Memory B cell (primary cell): ENCODE measurements around the gene UNC80.

Source experiments
- ATAC-seq: fragments of 150-1000 bp; cut with Tn5 transposase; 2 replicates; pipeline ENCODE4 v1.10.0; 2021; ENCODE audit warnings: low read depth, mild to moderate bottlenecking, moderate library complexity
- DNase-seq, 2 donors: peaks; one replicate each; pipeline ENCODE4 v3.0.0; 2022; ENCODE audit warnings: low spot score in 2 of 2
- H3K27ac Mint-ChIP-seq: one replicate; pipeline ENCODE4 v1.8.0; 2022; ENCODE audit warnings: mild to moderate bottlenecking, moderate library complexity, mixed read lengths
- H3K27me3 Mint-ChIP-seq: one replicate; pipeline ENCODE4 v1.8.0; 2022; ENCODE audit warnings: mixed read lengths
- H3K36me3 Mint-ChIP-seq: one replicate; pipeline ENCODE4 v1.8.0; 2022; ENCODE audit warnings: mild to moderate bottlenecking, mixed read lengths
- H3K4me1 Mint-ChIP-seq: one replicate; pipeline ENCODE4 v1.8.0; 2022; ENCODE audit warnings: mixed read lengths
- H3K4me3 Mint-ChIP-seq: one replicate; pipeline ENCODE4 v1.8.0; 2022; ENCODE audit warnings: mild to moderate bottlenecking, moderate library complexity, mixed read lengths
- H3K9me3 Mint-ChIP-seq: one replicate; pipeline ENCODE4 v1.8.0; 2022; ENCODE audit warnings: mixed read lengths

Gene UNC80

GRCh38 chr2:209911486-209911885 is 139.9 kb downstream of the UNC80 start:
- ATAC-seq (no peak), DNase-seq (no peak)
- H3K27ac Mint-ChIP-seq = no peak overlapping the region
- H3K9me3 Mint-ChIP-seq = peaks cover 1% of the 10 kb centered on the region
- H3K4me1 Mint-ChIP-seq = no peaks in the 10 kb centered on the region
- no peaks in the 10 kb centered on the region for H3K36me3 Mint-ChIP-seq
- no peak overlapping the region for H3K4me3 Mint-ChIP-seq
- H3K27me3 Mint-ChIP-seq = peaks cover 2% of the 10 kb centered on the region

DNA sequence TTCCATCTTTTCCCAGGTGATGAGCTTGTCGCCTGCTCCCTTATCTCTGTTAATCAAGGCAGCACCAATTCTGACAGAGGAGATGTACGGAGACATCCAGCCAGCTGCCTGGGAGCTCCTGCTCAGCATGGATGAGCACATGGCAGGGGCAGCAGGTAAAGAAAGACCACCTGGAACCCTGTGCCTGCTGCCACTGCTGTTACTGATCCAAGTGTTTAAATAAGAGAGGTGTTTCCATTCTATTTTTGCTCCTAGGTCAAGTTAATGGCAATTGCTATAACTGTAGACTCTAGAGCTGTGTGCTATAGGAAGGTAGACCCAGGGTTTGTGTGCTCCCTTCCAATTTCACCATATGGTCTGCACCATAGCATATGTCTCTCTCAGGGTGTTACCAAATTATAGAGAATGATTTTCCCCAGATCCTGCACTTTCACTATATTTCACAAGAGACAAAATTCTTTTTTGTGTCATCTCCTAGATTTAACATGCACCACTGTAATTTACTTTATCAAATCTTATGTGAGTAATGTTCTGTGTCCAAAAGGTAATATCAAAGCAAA is 142.2 kb downstream of the UNC80 start:
- DNase-seq = no peak
- H3K36me3 Mint-ChIP-seq = no peaks in the 10 kb centered on the region
- no peak overlapping the region for H3K4me3 Mint-ChIP-seq
- ATAC-seq = no peak
- H3K9me3 Mint-ChIP-seq = peaks cover 1% of the 10 kb centered on the region
- H3K4me1 Mint-ChIP-seq = no peaks in the 10 kb centered on the region
- H3K27me3 Mint-ChIP-seq = peaks cover 2% of the 10 kb centered on the region
- H3K27ac Mint-ChIP-seq = no peak overlapping the region

GRCh38 chr2:209917154-209917771 is 145.6 kb downstream of the UNC80 start:
- H3K36me3 Mint-ChIP-seq = no peaks in the 10 kb centered on the region
- H3K4me1 Mint-ChIP-seq = no peaks in the 10 kb centered on the region
- ATAC-seq (no peak), DNase-seq (no peak)
- H3K4me3 Mint-ChIP-seq = no peak overlapping the region
- H3K27ac Mint-ChIP-seq = no peak overlapping the region
- peaks cover 2% of the 10 kb centered on the region for H3K27me3 Mint-ChIP-seq
- H3K9me3 Mint-ChIP-seq = no peaks in the 10 kb centered on the region

GRCh38 chr2:209918251-209918650 is 146.6 kb downstream of the UNC80 start:
- no peaks in the 10 kb centered on the region for H3K36me3 Mint-ChIP-seq
- ATAC-seq = no peak
- no peak for DNase-seq
- no peaks in the 10 kb centered on the region for H3K4me1 Mint-ChIP-seq
- H3K9me3 Mint-ChIP-seq = no peaks in the 10 kb centered on the region
- H3K27me3 Mint-ChIP-seq = peaks cover 2% of the 10 kb centered on the region
- H3K27ac Mint-ChIP-seq = no peak overlapping the region
- no peak overlapping the region for H3K4me3 Mint-ChIP-seq

DNA sequence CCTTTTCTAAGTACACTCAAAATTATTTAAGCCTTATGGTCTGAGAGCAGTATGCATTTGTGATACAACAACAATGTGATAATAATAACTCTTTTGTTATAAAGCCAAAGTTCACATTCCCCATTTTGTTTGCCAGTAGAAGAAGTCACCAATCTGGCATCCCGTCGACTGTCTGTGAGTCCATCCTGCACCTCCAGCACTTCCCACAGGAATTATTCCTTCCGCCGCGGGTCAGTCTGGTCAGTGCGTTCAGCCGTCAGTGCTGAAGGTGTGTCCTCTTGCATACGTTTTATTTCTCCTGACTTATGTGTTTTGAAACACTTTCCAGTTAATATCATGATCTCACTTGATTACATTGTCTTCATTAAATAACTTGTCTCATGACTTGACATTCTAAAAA is 150.5 kb downstream of the UNC80 start:
- no peak for DNase-seq
- H3K36me3 Mint-ChIP-seq = no peaks in the 10 kb centered on the region
- H3K4me1 Mint-ChIP-seq = no peaks in the 10 kb centered on the region
- no peaks in the 10 kb centered on the region for H3K9me3 Mint-ChIP-seq
- H3K4me3 Mint-ChIP-seq = no peak overlapping the region
- H3K27me3 Mint-ChIP-seq = no peaks in the 10 kb centered on the region
- H3K27ac Mint-ChIP-seq = no peak overlapping the region
- ATAC-seq = no peak

- H3K4me3 Mint-ChIP-seq = no peak overlapping the region
- DNase-seq (no peak), ATAC-seq (no peak)
- no peaks in the 10 kb centered on the region for H3K36me3 Mint-ChIP-seq
- no peak overlapping the region for H3K27ac Mint-ChIP-seq
- H3K27me3 Mint-ChIP-seq = peaks cover 5% of the 10 kb centered on the region
- no peaks in the 10 kb centered on the region for H3K9me3 Mint-ChIP-seq
- H3K4me1 Mint-ChIP-seq = no peaks in the 10 kb centered on the region
These were observed 157.7 kb downstream of the UNC80 start for GRCh38 chr2:209929369-209929768.

DNA sequence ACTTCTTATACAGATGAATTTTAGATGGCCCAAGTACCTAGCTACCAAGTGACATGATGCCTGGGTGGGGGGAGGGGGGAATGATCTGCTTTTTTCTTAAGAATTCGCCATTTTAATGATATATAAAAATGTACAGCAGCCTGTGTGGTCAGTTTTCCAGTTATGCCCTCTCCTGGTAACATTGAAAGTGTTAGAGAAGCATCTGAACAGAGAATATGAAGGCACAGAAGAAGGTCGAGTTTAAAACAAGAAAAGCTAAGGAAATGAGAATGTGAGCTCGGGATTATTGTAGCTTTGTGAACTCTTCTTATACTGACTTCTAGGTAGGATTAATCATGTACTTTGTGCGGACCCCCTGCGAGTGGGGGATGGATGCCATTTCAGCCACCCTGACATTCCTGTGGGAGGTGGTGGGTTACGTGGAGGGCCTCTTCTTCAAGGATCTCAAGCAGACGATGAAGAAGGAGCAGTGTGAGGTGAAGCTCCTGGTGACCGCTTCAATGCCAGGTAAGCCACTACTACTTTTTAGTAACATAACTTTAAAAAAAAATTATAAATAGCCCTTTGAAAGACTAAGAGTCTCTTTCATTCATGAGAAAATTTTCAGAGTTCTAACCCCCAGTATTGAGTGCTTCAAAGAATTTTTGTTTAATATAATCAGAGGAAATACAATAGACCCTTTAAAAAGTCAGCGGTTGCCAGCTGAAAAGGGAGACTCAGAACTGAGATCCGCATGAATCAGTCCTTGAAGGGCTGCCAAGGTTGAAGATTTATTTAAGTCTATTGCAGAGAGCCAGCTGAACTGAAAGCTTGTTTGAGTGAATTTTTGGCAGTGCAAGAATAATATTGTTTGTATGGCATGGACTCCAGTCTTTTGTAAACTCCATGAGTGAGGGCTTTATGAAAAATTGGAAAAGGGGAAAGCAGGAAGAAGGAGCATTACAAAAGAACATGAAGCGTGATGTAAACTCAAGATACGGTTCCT is 162.2 kb downstream of the UNC80 start:
- Mint-ChIP-seq H3K9me3 (no peaks in the 10 kb centered on the region), H3K4me3 (no peak overlapping the region), H3K27ac (no peak overlapping the region), H3K27me3 (peaks cover 4% of the 10 kb centered on the region), H3K4me1 (no peaks in the 10 kb centered on the region), H3K36me3 (no peaks in the 10 kb centered on the region)
- no peak for DNase-seq
- ATAC-seq = no peak

- Mint-ChIP-seq H3K4me3 (no peak overlapping the region), H3K4me1 (no peaks in the 10 kb centered on the region), H3K27ac (no peak overlapping the region), H3K36me3 (no peaks in the 10 kb centered on the region), H3K27me3 (peaks cover 4% of the 10 kb centered on the region), H3K9me3 (no peaks in the 10 kb centered on the region)
- DNase-seq = no peak
- ATAC-seq = no peak
These were observed 164.6 kb downstream of the UNC80 start for GRCh38 chr2:209936106-209936666.

- Mint-ChIP-seq H3K9me3 (no peaks in the 10 kb centered on the region), H3K4me3 (no peak overlapping the region), H3K27ac (no peak overlapping the region), H3K27me3 (peaks cover 3% of the 10 kb centered on the region), H3K36me3 (no peaks in the 10 kb centered on the region), H3K4me1 (no peaks in the 10 kb centered on the region)
- DNase-seq (no peak), ATAC-seq (no peak)
These were observed 166.3 kb downstream of the UNC80 start for GRCh38 chr2:209937893-209938292.

GRCh38 chr2:209938906-209939305 is 167.3 kb downstream of the UNC80 start:
- H3K27me3 Mint-ChIP-seq = peaks cover 3% of the 10 kb centered on the region
- no peak overlapping the region for H3K27ac Mint-ChIP-seq
- no peaks in the 10 kb centered on the region for H3K9me3 Mint-ChIP-seq
- no peak for ATAC-seq
- no peaks in the 10 kb centered on the region for H3K4me1 Mint-ChIP-seq
- H3K4me3 Mint-ChIP-seq = no peak overlapping the region
- H3K36me3 Mint-ChIP-seq = no peaks in the 10 kb centered on the region
- no peak for DNase-seq

GRCh38 chr2:209940936-209941335 is 169.3 kb downstream of the UNC80 start:
- Mint-ChIP-seq H3K4me1 (no peaks in the 10 kb centered on the region), H3K4me3 (no peak overlapping the region), H3K9me3 (no peaks in the 10 kb centered on the region), H3K36me3 (no peaks in the 10 kb centered on the region), H3K27me3 (peaks cover 3% of the 10 kb centered on the region), H3K27ac (no peak overlapping the region)
- DNase-seq (no peak), ATAC-seq (no peak)

DNA sequence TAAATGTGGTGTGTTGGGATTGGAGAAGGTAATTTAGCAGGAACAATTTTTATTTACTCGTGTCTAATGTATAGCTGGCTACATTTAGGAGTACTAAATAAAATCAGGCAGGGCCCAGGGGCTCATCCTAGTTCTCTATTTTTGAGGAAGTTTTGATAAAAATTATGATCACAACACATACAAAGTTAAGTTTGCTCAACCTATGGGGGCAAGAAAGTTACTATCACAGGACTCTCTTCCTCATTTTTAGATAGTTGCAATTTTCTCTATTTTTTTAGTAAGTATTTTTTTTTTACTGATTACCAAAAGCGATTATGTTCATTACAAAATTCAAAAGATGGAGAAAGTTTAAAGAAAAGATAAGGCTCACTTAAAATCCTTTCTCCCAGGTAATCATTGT is 170.8 kb downstream of the UNC80 start:
- DNase-seq = no peak
- H3K9me3 Mint-ChIP-seq = no peaks in the 10 kb centered on the region
- H3K27me3 Mint-ChIP-seq = peaks cover 3% of the 10 kb centered on the region
- no peaks in the 10 kb centered on the region for H3K36me3 Mint-ChIP-seq
- H3K27ac Mint-ChIP-seq = no peak overlapping the region
- ATAC-seq = no peak
- H3K4me1 Mint-ChIP-seq = no peaks in the 10 kb centered on the region
- H3K4me3 Mint-ChIP-seq = no peak overlapping the region

GRCh38 chr2:209942936-209943605 is 171.4 kb downstream of the UNC80 start:
- Mint-ChIP-seq H3K27me3 (peaks cover 3% of the 10 kb centered on the region), H3K4me3 (no peak overlapping the region), H3K36me3 (no peaks in the 10 kb centered on the region), H3K4me1 (no peaks in the 10 kb centered on the region), H3K9me3 (no peaks in the 10 kb centered on the region), H3K27ac (no peak overlapping the region)
- DNase-seq (no peak), ATAC-seq (no peak)

DNA sequence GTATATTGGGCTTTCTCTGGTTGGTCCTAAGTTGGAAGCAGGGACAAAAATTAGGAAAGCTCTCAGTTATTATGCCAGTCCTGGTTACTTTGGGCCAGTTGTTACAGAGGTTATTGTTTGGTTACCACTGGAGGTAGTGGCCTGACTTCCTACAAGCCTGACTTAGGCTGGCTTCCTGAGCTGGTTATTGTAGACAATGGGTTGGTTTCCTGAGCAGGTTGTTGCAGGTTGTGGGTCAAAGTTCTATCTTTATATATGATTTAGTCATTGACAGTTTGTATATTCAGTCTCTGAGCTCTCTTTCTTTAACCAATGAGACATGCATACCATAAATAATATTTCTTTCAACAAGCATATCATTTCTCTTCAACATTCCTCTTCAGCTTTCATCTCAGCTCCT is 172.1 kb downstream of the UNC80 start:
- ATAC-seq (no peak), DNase-seq (no peak)
- Mint-ChIP-seq H3K27me3 (peaks cover 1% of the 10 kb centered on the region), H3K9me3 (no peaks in the 10 kb centered on the region), H3K36me3 (no peaks in the 10 kb centered on the region), H3K27ac (no peak overlapping the region), H3K4me1 (no peaks in the 10 kb centered on the region), H3K4me3 (no peak overlapping the region)
